ENCODE data around the gene SEMA5B. TPM values are rescaled to one million over a fixed set of nuclear protein-coding genes. Genes with fewer than 3 reads are reported as not detected.

Gene SEMA5B
- polyA plus RNA-seq, 1 donor from 2014 or later, result 7.0 TPM

- Histone ChIP-seq H3K27ac (ENCODE audit: low read length) (no peak overlapping the region), H3K4me3 (ENCODE audit: low read length) (no peak overlapping the region)
Measured at GRCh38 chr3:122892118-122892960, 135.2 kb downstream of the SEMA5B start.

More at GRCh38 chr3:122892118-122892960, 135.2 kb downstream of the SEMA5B start:
- Histone ChIP-seq H3K79me2 (replicated peaks; ENCODE audit: insufficient read depth, low read length) (no peaks in the 10 kb centered on the region), H4K20me1 (ENCODE audit: insufficient read depth) (no peaks in the 10 kb centered on the region), H3K9me3 (ENCODE audit: low read length) (no peaks in the 10 kb centered on the region), H3K27me3 (ENCODE audit: insufficient read depth, low read depth, low read length) (no peaks in the 10 kb centered on the region), H2AFZ (ENCODE audit: low read depth, low read length) (no peak overlapping the region), H3F3A (ENCODE audit: insufficient read depth, low read length, poor library complexity, severe bottlenecking) (no peaks in the 10 kb centered on the region), H3K9me2 (ENCODE audit: insufficient read depth, low read length) (no peaks in the 10 kb centered on the region), H3K9ac (ENCODE audit: low read length) (no peak overlapping the region), H3K4me2 (ENCODE audit: low read length) (no peak overlapping the region), H3K36me3 (ENCODE audit: insufficient read depth, low read length) (no peaks in the 10 kb centered on the region)
- TF ChIP-seq CTCF (IDR thresholded peaks at IDR 0.05; ENCODE audit: poor library complexity, severe bottlenecking) (no peak), EP300 (conservative IDR thresholded peaks at IDR 0.05; ENCODE audit: poor library complexity, severe bottlenecking) (no peak), REST (IDR thresholded peaks at IDR 0.05; ENCODE audit: borderline replicate concordance) (no peak), TAF1 (IDR thresholded peaks at IDR 0.05; ENCODE audit: low read depth) (no peak), MXI1 (conservative IDR thresholded peaks at IDR 0.05; ENCODE audit: poor library complexity, severe bottlenecking) (no peak), SMC3 (conservative IDR thresholded peaks at IDR 0.05; ENCODE audit: poor library complexity) (no peak), RAD21 (conservative IDR thresholded peaks at IDR 0.05) (no peak), EZH2 (IDR thresholded peaks at IDR 0.05; ENCODE audit: borderline replicate concordance, insufficient read depth, low read length, poor library complexity, severe bottlenecking) (no peak), POLR2AphosphoS5 (IDR thresholded peaks at IDR 0.05) (no peak)
